HUDEP-2 (cell line): ENCODE data around the gene GAS2.

Source experiments
- DNase-seq, 76 experiments: peaks; one replicate each; lab custom pipeline; 2025; ENCODE audit not compliant: unreplicated experiment in 76 of 76; lab: John Stamatoyannopoulos, UW

The GAS2 gene

GRCh38 chr11:22846726-22847125 lies 180.3 kb downstream of the GAS2 start:
- DNase-seq: no peak

DNA sequence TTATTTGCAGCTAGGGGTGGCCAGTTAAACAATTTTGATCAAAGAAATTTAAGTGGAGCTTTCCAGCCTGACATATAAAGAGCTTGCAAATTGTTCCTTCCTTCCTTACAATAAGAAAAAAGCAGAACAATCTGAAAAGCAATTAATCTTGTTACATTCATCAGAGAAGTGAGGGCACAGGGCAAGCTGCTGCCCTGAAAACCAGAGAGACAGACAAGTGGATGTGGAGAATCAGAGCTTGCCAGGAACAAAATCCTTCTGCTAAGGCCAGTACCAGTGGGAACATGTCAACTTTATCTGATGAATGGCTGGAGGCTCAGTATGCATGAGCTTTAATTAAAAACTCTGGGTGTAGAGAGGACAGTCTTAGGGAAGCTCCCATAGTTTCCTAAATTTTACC lies 185.1 kb downstream of the GAS2 start:
- DNase-seq: no peak

GRCh38 chr11:22859756-22860155 lies 193.3 kb downstream of the GAS2 start:
- DNase-seq: no peak

DNA sequence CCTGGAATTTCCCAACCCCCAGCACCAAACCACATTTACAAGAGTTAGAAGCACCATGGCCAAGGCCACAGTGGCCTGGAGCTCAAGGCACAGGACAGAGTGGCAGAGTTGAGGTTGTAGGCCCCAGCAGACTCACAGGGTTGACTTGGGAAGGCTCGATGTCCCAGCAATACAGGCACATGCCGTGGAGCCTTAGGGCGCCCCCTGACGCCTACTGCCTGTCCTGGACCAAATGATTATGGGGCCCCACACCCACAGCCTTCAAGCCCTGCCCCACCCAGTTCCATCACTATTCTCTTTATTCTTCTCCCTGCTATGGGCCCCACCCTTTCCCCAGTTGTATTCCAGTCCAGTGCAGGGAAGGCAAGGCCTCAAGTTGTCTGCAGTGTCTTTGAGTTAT lies 193.8 kb downstream of the GAS2 start, which contains the start of gene CCDC179:
TSS of gene CCDC179 (minus strand) at position 234 of the 400 bp plus-strand sequence. CDS start at position 181, 53 bp downstream.
- no peak for DNase-seq
